HCT116 (cell line): Measurements from ENCODE around the gene KLHL22. TPM values are rescaled to one million over a fixed set of nuclear protein-coding genes. Genes with fewer than 3 reads are reported as not detected.

Experiments used
- ATAC-seq: fragments of 200-7000 bp; cut with Tn5 transposase; 2 replicates; pipeline ENCODE4 v1.9.1; 2020; ENCODE audit warnings: mild to moderate bottlenecking, moderate library complexity
- BruUV-seq: library from RNA; stranded (reverse); fragments of 400-500 nt; replicated peaks from 2 replicates; lab custom pipeline; 2021; lab: Mats Ljungman, UMichigan
- CTCF ChIA-PET: fragments of 300-600 bp; sonication (Branson Sonifier 250); formaldehyde crosslinking; loops from one replicate; lab custom pipeline; 2021; ENCODE audit warnings: antibody characterized with exemption; lab: Charles Lee
- POLR2A ChIA-PET: fragments of 300-600, 350-600 bp; sonication (Branson Sonifier 250); formaldehyde crosslinking; loops from one replicate; lab custom pipeline; 2021; ENCODE audit warnings: antibody characterized with exemption; lab: Charles Lee
- RAD21 ChIA-PET, 2 experiments: fragments of 300-600 bp; sonication (Branson Sonifier 250); formaldehyde crosslinking; loops; one replicate each; lab custom pipeline; 2023; ENCODE audit warnings: low total read pairs in 2 of 2; ENCODE audit not compliant: uncharacterized antibody in 2 of 2, unreplicated experiment in 2 of 2, low non-redundant PET in 1 of 2; lab: Charles Lee
- DNase-seq: peaks from one replicate; pipeline ENCODE4 v3.0.0-alpha.2; 2010; ENCODE audit warnings: low read depth, low spot score
- H2AFZ ChIP-seq: fragments of 200-600 bp; shearing (Covaris generic), sonication (generic); 2 replicates; pipeline ENCODE4 v1.6.1; 2017; ENCODE audit warnings: low read depth, mixed run types, mixed read lengths, antibody characterized with exemption, low read length; ENCODE audit not compliant: poor library complexity, severe bottlenecking
- H3K27ac ChIP-seq: 2 replicates; pipeline ENCODE4 v1.5.1; 2012; ENCODE audit warnings: low read depth, low read length
- H3K27me3 ChIP-seq: fragments of 200-600 bp; sonication (generic); 2 replicates; pipeline ENCODE4 v1.6.1; 2016; ENCODE audit warnings: mixed run types, low read length, mixed read lengths; ENCODE audit not compliant: insufficient read depth
- H3K36me3 ChIP-seq, 2 experiments: fragments of 200-500 bp in 1 of 2; fragments of 200-600 bp in 1 of 2; sonication (Bioruptor generic) in 1 of 2; sonication (generic) in 1 of 2; 2 replicates each; pipeline versions ENCODE4 v1.5.1 to v1.6.1; 2014 to 2016; ENCODE audit warnings: low read length in 2 of 2, inconsistent platforms in 1 of 2, mixed read lengths in 1 of 2, mixed run types in 1 of 2; ENCODE audit not compliant: insufficient read depth in 2 of 2, control insufficient read depth in 1 of 2
- H3K4me1 ChIP-seq, 2 experiments: fragments of 200-600 bp in 1 of 2; sonication (generic) in 1 of 2; 2 replicates each; pipeline versions ENCODE4 v1.5.1 to v1.6.1; 2012 to 2017; ENCODE audit warnings: low read length in 2 of 2, inconsistent platforms in 1 of 2, mild to moderate bottlenecking in 1 of 2, mixed read lengths in 1 of 2, mixed run types in 1 of 2, moderate library complexity in 1 of 2; ENCODE audit not compliant: insufficient read depth in 2 of 2, control insufficient read depth in 1 of 2
- H3K4me2 ChIP-seq: fragments of 200-600 bp; sonication (generic); 2 replicates; pipeline ENCODE4 v1.6.1; 2017; ENCODE audit warnings: mixed run types, low read length, mixed read lengths
- H3K4me3 ChIP-seq, 2 experiments: fragments of 200-600 bp in 1 of 2; sonication (generic) in 1 of 2; replicated peaks in 1 of 2; 2 replicates each; pipeline ENCODE4 v1.5.1; 2011 to 2016; ENCODE audit warnings: low read length in 2 of 2, control low read depth in 1 of 2, low read depth in 1 of 2, mild to moderate bottlenecking in 1 of 2, mixed read lengths in 1 of 2, mixed run types in 1 of 2
- H3K79me2 ChIP-seq: fragments of 200-600 bp; sonication (generic); 2 replicates; pipeline ENCODE4 v1.6.1; 2017; ENCODE audit warnings: mild to moderate bottlenecking, mixed run types, low read length, moderate library complexity, mixed read lengths; ENCODE audit not compliant: insufficient read depth
- H3K9ac ChIP-seq: fragments of 200-600 bp; sonication (generic); 2 replicates; pipeline ENCODE4 v1.6.1; 2016; ENCODE audit warnings: low read length, mixed read lengths
- H3K9me2 ChIP-seq: fragments of 200-600 bp; sonication (generic), shearing (Covaris generic); 2 replicates; pipeline ENCODE4 v1.6.1; 2017; ENCODE audit warnings: mixed run types, mild to moderate bottlenecking, moderate library complexity; ENCODE audit not compliant: insufficient read depth
- H3K9me3 ChIP-seq, 2 experiments: fragments of 200-500 bp in 1 of 2; fragments of 200-600 bp in 1 of 2; sonication (Bioruptor generic) in 1 of 2; sonication (generic) in 1 of 2; 2 replicates each; pipeline ENCODE4 v1.6.1; 2014 to 2017; ENCODE audit warnings: low read length in 2 of 2, mixed read lengths in 2 of 2, inconsistent platforms in 1 of 2, low read depth in 1 of 2, mild to moderate bottlenecking in 1 of 2, mixed run types in 1 of 2, moderate library complexity in 1 of 2; ENCODE audit not compliant: control insufficient read depth in 1 of 2, insufficient read depth in 1 of 2
- H4K20me1 ChIP-seq: fragments of 200-600 bp; sonication (generic), shearing (Covaris generic); 2 replicates; pipeline ENCODE4 v1.6.1; 2017; ENCODE audit warnings: mixed run types, mild to moderate bottlenecking, moderate library complexity; ENCODE audit not compliant: insufficient read depth
- CBX3 ChIP-seq: IDR thresholded peaks from 2 replicates; pipeline ENCODE4 v1.6.1; 2012; ENCODE audit warnings: low read depth
- CEBPB ChIP-seq: IDR thresholded peaks from 2 replicates; pipeline ENCODE4 v1.6.1; 2012; ENCODE audit warnings: low read depth
- EGR1 ChIP-seq: IDR thresholded peaks from 2 replicates; pipeline ENCODE4 v1.6.1; 2012; ENCODE audit warnings: low read depth
- ELF1 ChIP-seq: IDR thresholded peaks from 2 replicates; pipeline ENCODE4 v1.6.1; 2012; ENCODE audit warnings: low read depth, borderline replicate concordance
- EZH2phosphoT487 ChIP-seq: fragments of 200-600 bp; IDR thresholded peaks from 2 replicates; pipeline ENCODE4 v1.6.1; 2018; ENCODE audit warnings: antibody characterized with exemption, borderline replicate concordance
- FOSL1 ChIP-seq: IDR thresholded peaks from 2 replicates; pipeline ENCODE4 v1.6.1; 2012; ENCODE audit warnings: low read depth
- JUND ChIP-seq: IDR thresholded peaks from 2 replicates; pipeline ENCODE4 v1.6.1; 2012
- MAX ChIP-seq: IDR thresholded peaks from 2 replicates; pipeline ENCODE4 v1.6.1; 2012
- RAD21 ChIP-seq: IDR thresholded peaks from 2 replicates; pipeline ENCODE4 v1.6.1; 2012; ENCODE audit warnings: low read depth, mild to moderate bottlenecking
- SP1 ChIP-seq: IDR thresholded peaks from 2 replicates; pipeline ENCODE4 v1.6.1; 2012; ENCODE audit warnings: low read depth
- SRF ChIP-seq: IDR thresholded peaks from 2 replicates; pipeline ENCODE4 v1.6.1; 2012; ENCODE audit warnings: low read depth
- TCF7L2 ChIP-seq: IDR thresholded peaks from 2 replicates; pipeline ENCODE4 v1.7.0; 2011; ENCODE audit warnings: borderline replicate concordance, inconsistent platforms; ENCODE audit not compliant: insufficient read depth, insufficient read length; ENCODE audit errors: extremely low read depth
- YY1 ChIP-seq: IDR thresholded peaks from 2 replicates; pipeline ENCODE4 v1.6.1; 2011; ENCODE audit warnings: low read length, low read depth, moderate library complexity, mild to moderate bottlenecking; ENCODE audit not compliant: insufficient replicate concordance; ENCODE audit errors: extremely low read depth
- ZBTB33 ChIP-seq: IDR thresholded peaks from 2 replicates; pipeline ENCODE4 v1.6.1; 2011; ENCODE audit warnings: mild to moderate bottlenecking, low read length, moderate library complexity; ENCODE audit not compliant: insufficient replicate concordance; ENCODE audit errors: extremely low read depth
- ZFX ChIP-seq: fragments of 450-650 bp; IDR thresholded peaks from 2 replicates; pipeline ENCODE4 v1.6.1; 2017
- ZNF274 ChIP-seq: fragments of 200-500 bp; sonication (Bioruptor generic); IDR thresholded peaks from 2 replicates; pipeline ENCODE4 v1.6.1; 2014; ENCODE audit warnings: mild to moderate bottlenecking, low read depth, low read length, inconsistent platforms
- intact Hi-C: fragments of 100-400 bp; cut with micrococcal nuclease; formaldehyde crosslinking; loops from 2 replicates; pipeline ENCODE4 v1.10.0; 2022
- total RNA-seq: library from RNA; stranded (reverse); gene quantifications from one replicate; pipeline ENCODE4 v1.2.1, GENCODE V29; 2021; ENCODE audit not compliant: unreplicated experiment
- TF ChIP-seq, protein P1 (sequence below): IDR thresholded peaks from 2 replicates; pipeline ENCODE4 v1.6.1; 2012

The KLHL22 gene
- total RNA-seq, 1 experiment from 2014 or later, result 16.4 TPM

DNA sequence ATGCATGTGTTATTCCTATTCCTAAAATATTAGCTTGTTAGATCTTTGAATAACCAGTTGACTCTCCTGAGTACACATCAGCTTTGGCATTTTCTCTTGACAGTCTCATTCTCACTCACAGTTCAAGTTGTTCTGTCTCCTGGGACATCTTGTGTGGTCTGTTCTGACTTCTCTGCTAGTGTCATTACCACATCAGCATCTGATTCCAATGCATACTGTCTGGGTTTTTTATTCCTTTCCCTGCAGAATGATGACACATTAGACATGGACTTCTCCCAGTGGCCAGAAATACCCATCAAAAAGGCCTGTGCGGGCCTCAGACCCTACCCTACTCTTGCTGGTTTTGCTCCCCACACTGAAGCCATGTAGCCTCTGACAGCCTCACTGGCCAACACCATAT lies 99.0 kb downstream of the KLHL22 start:
- Histone ChIP-seq H3K27ac (no peak overlapping the region), H2AFZ (no peak overlapping the region), H3K27me3 (no peaks in the 10 kb centered on the region), H3K79me2 (peaks cover 7% of the 10 kb centered on the region; the same call in 1 of the 2 replicates), H3K9me3 (no peaks in the 10 kb centered on the region), H3K36me3 (no peaks in the 10 kb centered on the region; a peak in 2 of 4 replicates), H3K4me2 (no peak overlapping the region), H3K9ac (no peak overlapping the region), H4K20me1 (no peaks in the 10 kb centered on the region), H3K4me3 (no peak overlapping the region), H3K4me1 (peaks cover 9 to 22% of the 10 kb centered on the region in 2 experiments), H3K9me2 (no peaks in the 10 kb centered on the region)
- POLR2A ChIA-PET, result interaction anchor here (0.6 kb wide), 1 partner anchor 21 kb away, joined by 3 read pairs; no protein-coding TSS in a partner anchor
- CTCF ChIA-PET, result no interaction called here
- no peak for TF ChIP-seq JUND
- TF ChIP-seq ZNF274, result no peak
- TF ChIP-seq TCF7L2, result no peak
- no peak for TF ChIP-seq CEBPB
- TF ChIP-seq, protein P1, sequence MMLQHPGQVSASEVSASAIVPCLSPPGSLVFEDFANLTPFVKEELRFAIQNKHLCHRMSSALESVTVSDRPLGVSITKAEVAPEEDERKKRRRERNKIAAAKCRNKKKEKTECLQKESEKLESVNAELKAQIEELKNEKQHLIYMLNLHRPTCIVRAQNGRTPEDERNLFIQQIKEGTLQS, result no peak
- no peak for TF ChIP-seq RAD21
- RAD21 ChIA-PET, result no interaction called here
- intact Hi-C loops, result no loop called here
- no peak for DNase-seq
- no peak for ATAC-seq
- no TSS peak for BruUV-seq

DNA sequence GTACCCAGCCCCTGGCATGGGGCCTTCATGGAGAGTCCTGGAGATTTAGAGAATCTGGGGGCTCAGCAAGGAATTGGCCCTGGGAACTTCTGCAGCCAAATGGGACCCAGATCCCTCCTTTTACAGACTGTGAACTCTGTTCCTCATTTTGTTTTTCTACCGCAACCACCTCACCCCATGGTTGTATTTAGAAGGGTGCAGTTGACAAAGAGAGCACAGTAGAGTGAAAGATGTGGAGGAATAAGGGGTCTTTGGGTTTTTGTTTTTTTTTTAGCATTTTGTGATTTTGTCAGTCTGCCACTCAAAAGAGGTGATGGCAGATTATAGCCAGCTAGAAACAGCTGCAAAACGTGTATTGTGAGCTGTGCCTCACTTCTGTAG lies 99.7 kb downstream of the KLHL22 start:
- ChIA-PET CTCF (no interaction called here), RAD21 (no interaction called here), POLR2A (no interaction called here)
- no peaks in the 10 kb centered on the region for H4K20me1 ChIP-seq
- no peaks in the 10 kb centered on the region for H3K9me3 ChIP-seq
- intact Hi-C loops, result no loop called here
- BruUV-seq, result no TSS peak
- DNase-seq (no peak), ATAC-seq (no peak)
- H3K36me3 ChIP-seq, result no peaks in the 10 kb centered on the region; a peak in 1 of 4 replicates
- H2AFZ ChIP-seq, result no peak overlapping the region
- no peaks in the 10 kb centered on the region for H3K9me2 ChIP-seq
- H3K4me3 ChIP-seq, result no peak overlapping the region
- peaks cover 7% of the 10 kb centered on the region; the same call in 1 of the 2 replicates for H3K79me2 ChIP-seq
- no peak overlapping the region for H3K4me2 ChIP-seq
- H3K4me1 ChIP-seq, result peaks cover 9 to 22% of the 10 kb centered on the region in 2 experiments
- no peak overlapping the region for H3K9ac ChIP-seq
- H3K27ac ChIP-seq, result no peak overlapping the region
- H3K27me3 ChIP-seq, result no peaks in the 10 kb centered on the region
- no peak for TF ChIP-seq CEBPB
- no peak for TF ChIP-seq MAX
- no peak for TF ChIP-seq SRF
- no peak for TF ChIP-seq ZNF274
- no peak for TF ChIP-seq ZBTB33
- TF ChIP-seq EGR1, result no peak
- TF ChIP-seq ZFX, result no peak
- no peak for TF ChIP-seq SP1
- no peak for TF ChIP-seq FOSL1
- TF ChIP-seq, protein P1, result no peak
- no peak for TF ChIP-seq JUND
- TF ChIP-seq ELF1, result no peak
- no peak for TF ChIP-seq EZH2phosphoT487
- no peak for TF ChIP-seq RAD21
- no peak for TF ChIP-seq YY1
- no peak for TF ChIP-seq CBX3
